Neural progenitor cell (in vitro differentiated cells): ENCODE results near the gene HEY2. TPM values are rescaled to one million over a fixed set of nuclear protein-coding genes. Genes with fewer than 3 reads are reported as not detected.

ENCODE experiments used
- DNase-seq: peaks from one replicate; pipeline ENCODE4 v3.0.0-alpha.2; 2016; ENCODE audit warnings: low spot score
- H2AFZ ChIP-seq: fragments of 200-600 bp; sonication (generic); replicated peaks from 2 replicates; pipeline ENCODE4 v1.6.1; 2016; ENCODE audit warnings: antibody characterized with exemption
- H3F3A ChIP-seq: fragments of 200-600 bp; sonication (generic); 2 replicates; pipeline ENCODE4 v1.6.1; 2016; ENCODE audit warnings: antibody characterized with exemption, low read depth
- H3K27ac ChIP-seq: fragments of 200-600 bp; sonication (generic); 2 replicates; pipeline ENCODE4 v1.5.1; 2016; ENCODE audit warnings: mild to moderate bottlenecking
- H3K27me3 ChIP-seq: fragments of 200-600 bp; sonication (generic); 2 replicates; pipeline ENCODE4 v1.6.1; 2016; ENCODE audit warnings: mild to moderate bottlenecking, moderate library complexity
- H3K36me3 ChIP-seq: fragments of 200-600 bp; sonication (generic); 2 replicates; pipeline ENCODE4 v1.5.1; 2016
- H3K4me1 ChIP-seq: fragments of 200-600 bp; sonication (generic); 2 replicates; pipeline ENCODE4 v1.6.1; 2016; ENCODE audit warnings: mixed run types
- H3K4me2 ChIP-seq: fragments of 200-600 bp; sonication (generic); 2 replicates; pipeline ENCODE4 v1.6.1; 2016
- H3K4me3 ChIP-seq: fragments of 200-600 bp; sonication (generic); 2 replicates; pipeline ENCODE4 v1.5.1; 2016
- H3K79me2 ChIP-seq: fragments of 200-600 bp; sonication (generic); 2 replicates; pipeline ENCODE4 v1.6.1; 2016; ENCODE audit warnings: low read depth
- H3K9ac ChIP-seq: fragments of 200-600 bp; sonication (generic); 2 replicates; pipeline ENCODE4 v1.6.1; 2016
- H3K9me3 ChIP-seq: fragments of 200-600 bp; sonication (generic); 2 replicates; pipeline ENCODE4 v1.5.1; 2016; ENCODE audit warnings: low read depth
- H4K20me1 ChIP-seq: fragments of 200-600 bp; sonication (generic); 2 replicates; pipeline ENCODE4 v1.6.1; 2016; ENCODE audit warnings: low read depth
- H3K27ac Mint-ChIP-seq: 3 replicates; pipeline ENCODE4 v1.8.0; 2021; ENCODE audit warnings: mixed read lengths
- H3K27me3 Mint-ChIP-seq: 2 replicates; pipeline ENCODE4 v1.8.0; 2022; ENCODE audit warnings: low read depth, mild to moderate bottlenecking, inconsistent platforms, moderate library complexity, mixed read lengths; ENCODE audit not compliant: insufficient read depth
- H3K36me3 Mint-ChIP-seq: 3 replicates; pipeline ENCODE4 v1.8.0; 2021; ENCODE audit warnings: mixed read lengths
- H3K4me1 Mint-ChIP-seq: 3 replicates; pipeline ENCODE4 v1.8.0; 2021; ENCODE audit warnings: mixed read lengths
- H3K4me3 Mint-ChIP-seq: 3 replicates; pipeline ENCODE4 v1.8.0; 2021; ENCODE audit warnings: mild to moderate bottlenecking, moderate library complexity, mixed read lengths
- H3K9me3 Mint-ChIP-seq: 3 replicates; pipeline ENCODE4 v1.8.0; 2020; ENCODE audit warnings: mixed read lengths
- EZH2 ChIP-seq: fragments of 200-600 bp; sonication (generic); IDR thresholded peaks from 2 replicates; pipeline ENCODE4 v1.6.1; 2017; ENCODE audit warnings: antibody characterized with exemption, mild to moderate bottlenecking, moderate library complexity
- EZH2phosphoT487 ChIP-seq: fragments of 200-600 bp; sonication (generic); IDR thresholded peaks from 2 replicates; pipeline ENCODE4 v1.6.1; 2017; ENCODE audit warnings: antibody characterized with exemption
- total RNA-seq: library from RNA; depleted of rRNA; stranded (reverse); fragments of >200 nt; gene quantifications from 2 replicates; pipeline ENCODE4 v1.2.3, GENCODE V29; 2015; ENCODE audit warnings: low replicate concordance
- TF ChIP-seq, protein P1 (sequence below): fragments of 200-600 bp; sonication (generic); IDR thresholded peaks from 2 replicates; pipeline ENCODE4 v1.5.1; 2017; ENCODE audit warnings: antibody characterized with exemption, mild to moderate bottlenecking

Gene HEY2
- total RNA-seq, 1 donor from 2014 or later = 1.1 TPM

GRCh38 chr6:125792172-125792571 lies 42.7 kb downstream of the HEY2 start:
- Mint-ChIP-seq H3K27ac (no peak overlapping the region), H3K27me3 (peaks cover 3% of the 10 kb centered on the region), H3K4me3 (no peak overlapping the region), H3K4me1 (peaks cover 18% of the 10 kb centered on the region), H3K36me3 (no peaks in the 10 kb centered on the region), H3K9me3 (no peaks in the 10 kb centered on the region)
- no peak overlapping the region for H3K27ac ChIP-seq
- no peak overlapping the region for H3K4me3 ChIP-seq
- H4K20me1 ChIP-seq = no peaks in the 10 kb centered on the region
- peaks cover 20% of the 10 kb centered on the region for H3F3A ChIP-seq
- no peak for TF ChIP-seq EZH2phosphoT487
- TF ChIP-seq, protein P1, sequence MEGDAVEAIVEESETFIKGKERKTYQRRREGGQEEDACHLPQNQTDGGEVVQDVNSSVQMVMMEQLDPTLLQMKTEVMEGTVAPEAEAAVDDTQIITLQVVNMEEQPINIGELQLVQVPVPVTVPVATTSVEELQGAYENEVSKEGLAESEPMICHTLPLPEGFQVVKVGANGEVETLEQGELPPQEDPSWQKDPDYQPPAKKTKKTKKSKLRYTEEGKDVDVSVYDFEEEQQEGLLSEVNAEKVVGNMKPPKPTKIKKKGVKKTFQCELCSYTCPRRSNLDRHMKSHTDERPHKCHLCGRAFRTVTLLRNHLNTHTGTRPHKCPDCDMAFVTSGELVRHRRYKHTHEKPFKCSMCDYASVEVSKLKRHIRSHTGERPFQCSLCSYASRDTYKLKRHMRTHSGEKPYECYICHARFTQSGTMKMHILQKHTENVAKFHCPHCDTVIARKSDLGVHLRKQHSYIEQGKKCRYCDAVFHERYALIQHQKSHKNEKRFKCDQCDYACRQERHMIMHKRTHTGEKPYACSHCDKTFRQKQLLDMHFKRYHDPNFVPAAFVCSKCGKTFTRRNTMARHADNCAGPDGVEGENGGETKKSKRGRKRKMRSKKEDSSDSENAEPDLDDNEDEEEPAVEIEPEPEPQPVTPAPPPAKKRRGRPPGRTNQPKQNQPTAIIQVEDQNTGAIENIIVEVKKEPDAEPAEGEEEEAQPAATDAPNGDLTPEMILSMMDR = no peak
- no peak for TF ChIP-seq EZH2
- no peak for DNase-seq
- no peak overlapping the region for H2AFZ ChIP-seq
- H3K4me2 ChIP-seq = no peak overlapping the region
- H3K9me3 ChIP-seq = no peaks in the 10 kb centered on the region
- no peaks in the 10 kb centered on the region for H3K27me3 ChIP-seq
- no peak overlapping the region for H3K9ac ChIP-seq
- H3K79me2 ChIP-seq = no peaks in the 10 kb centered on the region
- no peaks in the 10 kb centered on the region for H3K36me3 ChIP-seq
- H3K4me1 ChIP-seq = peaks cover 10% of the 10 kb centered on the region

DNA sequence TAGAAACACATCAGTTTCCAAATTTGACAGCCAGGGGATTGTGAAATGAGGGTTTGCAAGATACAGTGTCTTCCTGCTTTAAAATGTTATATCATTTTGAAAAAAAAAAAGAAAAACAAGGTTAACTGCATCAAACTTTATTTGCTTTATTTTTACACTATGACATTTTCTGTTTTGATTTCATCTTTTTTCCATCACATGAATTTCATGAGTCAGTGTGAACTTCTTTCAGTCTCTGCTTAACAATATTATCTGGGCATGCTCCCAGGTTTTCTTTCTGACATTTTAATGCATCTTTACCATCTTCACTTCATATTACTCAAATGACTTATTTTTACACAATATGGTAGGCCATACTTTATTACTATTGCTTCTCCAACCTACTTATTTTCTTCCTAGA lies 43.2 kb downstream of the HEY2 start:
- Mint-ChIP-seq H3K27ac (no peak overlapping the region), H3K4me3 (no peak overlapping the region), H3K27me3 (peaks cover 3% of the 10 kb centered on the region), H3K36me3 (no peaks in the 10 kb centered on the region), H3K9me3 (no peaks in the 10 kb centered on the region), H3K4me1 (peaks cover 18% of the 10 kb centered on the region)
- H3K79me2 ChIP-seq = no peaks in the 10 kb centered on the region
- peaks cover 20% of the 10 kb centered on the region for H3F3A ChIP-seq
- no peaks in the 10 kb centered on the region for H3K9me3 ChIP-seq
- H4K20me1 ChIP-seq = no peaks in the 10 kb centered on the region
- H3K4me2 ChIP-seq = no peak overlapping the region
- H3K4me3 ChIP-seq = no peak overlapping the region
- H2AFZ ChIP-seq = no peak overlapping the region
- no peak overlapping the region for H3K27ac ChIP-seq
- TF ChIP-seq EZH2 = no peak
- TF ChIP-seq, protein P1 = no peak
- TF ChIP-seq EZH2phosphoT487 = no peak
- H3K4me1 ChIP-seq = peaks cover 10% of the 10 kb centered on the region
- H3K9ac ChIP-seq = no peak overlapping the region
- no peak for DNase-seq
- H3K36me3 ChIP-seq = no peaks in the 10 kb centered on the region
- H3K27me3 ChIP-seq = no peaks in the 10 kb centered on the region

- H3K27ac Mint-ChIP-seq = no peak overlapping the region
- H3K27ac ChIP-seq = no peak overlapping the region
Observed at GRCh38 chr6:125793280-125793679, 43.8 kb downstream of the HEY2 start.

More at GRCh38 chr6:125793280-125793679, 43.8 kb downstream of the HEY2 start:
- no peak overlapping the region for H3K4me2 ChIP-seq
- DNase-seq = peak; percentile 23
- Mint-ChIP-seq H3K9me3 (no peaks in the 10 kb centered on the region), H3K36me3 (no peaks in the 10 kb centered on the region), H3K27me3 (peaks cover 2% of the 10 kb centered on the region), H3K4me3 (no peak overlapping the region), H3K4me1 (peaks cover 16% of the 10 kb centered on the region)
- no peak overlapping the region for H3K4me3 ChIP-seq
- peaks cover 20% of the 10 kb centered on the region for H3F3A ChIP-seq
- peaks cover 10% of the 10 kb centered on the region for H3K4me1 ChIP-seq
- no peaks in the 10 kb centered on the region for H3K36me3 ChIP-seq
- TF ChIP-seq EZH2phosphoT487 = no peak
- no peak for TF ChIP-seq EZH2
- TF ChIP-seq, protein P1 = no peak
- no peak overlapping the region for H3K9ac ChIP-seq
- H4K20me1 ChIP-seq = no peaks in the 10 kb centered on the region
- H3K79me2 ChIP-seq = no peaks in the 10 kb centered on the region
- no peaks in the 10 kb centered on the region for H3K9me3 ChIP-seq
- H3K27me3 ChIP-seq = no peaks in the 10 kb centered on the region
- H2AFZ ChIP-seq = no peak overlapping the region
